A549 (cell line): ENCODE results near the gene OLFM1. TPM values are rescaled to one million over a fixed set of nuclear protein-coding genes. Genes with fewer than 3 reads are reported as not detected.

Experiments
- ATAC-seq, 2 experiments: fragments of 200-7000 bp in 1 of 2; fragments of >200 bp in 1 of 2; cut with Nextera tagmentation in 1 of 2; cut with Tn5 transposase in 1 of 2; 3 replicates each; pipeline versions ENCODE4 v1.8.0 to v1.9.1; 2018 to 2020; ENCODE audit warnings: mild to moderate bottlenecking in 1 of 2, moderate library complexity in 1 of 2
- CTCF ChIA-PET: fragments of 300-600 bp; sonication (Branson Sonifier 250); formaldehyde crosslinking; extraction: SDS; loops from one replicate; lab custom pipeline; 2021; ENCODE audit warnings: antibody characterized with exemption, inconsistent platforms; lab: Yijun Ruan, JAX
- POLR2A ChIA-PET: fragments of 350-600 bp; formaldehyde crosslinking; extraction: SDS; loops from one replicate; lab custom pipeline; 2021; ENCODE audit warnings: antibody characterized with exemption, inconsistent platforms; lab: Yijun Ruan, JAX
- DNase-seq, 2 experiments: peaks; one replicate each; pipeline versions ENCODE4 v3.0.0 to v3.0.0-alpha.2; 2011 to 2016; ENCODE audit warnings: low read depth in 1 of 2, low spot score in 1 of 2
- FAIRE-seq: peaks from 2 replicates; lab custom pipeline; 2011; peaks lifted over from hg19 to GRCh38; lab: Jason Lieb, UNC
- H3K27ac ChIP-seq, 2 experiments: fragments of >200 bp; sonication (Bioruptor Twin); formaldehyde crosslinking; 3 replicates each; pipeline ENCODE4 v1.5.1; 2016 to 2017
- H3K4me1 ChIP-seq: fragments of >200 bp; sonication (Bioruptor Twin); formaldehyde crosslinking; 3 replicates; pipeline ENCODE4 v1.6.1; 2016
- H3K4me2 ChIP-seq: fragments of >200 bp; sonication (Bioruptor Twin); formaldehyde crosslinking; 3 replicates; pipeline ENCODE4 v1.6.1; 2016
- H3K4me3 ChIP-seq: fragments of >200 bp; sonication (Bioruptor Twin); formaldehyde crosslinking; 3 replicates; pipeline ENCODE4 v1.5.1; 2016
- H3K9me3 ChIP-seq: fragments of >200 bp; sonication (Bioruptor Twin); formaldehyde crosslinking; 3 replicates; pipeline ENCODE4 v1.6.1; 2016
- CBX8 ChIP-seq: fragments of 200-600 bp; sonication (generic); IDR thresholded peaks from 2 replicates; pipeline ENCODE4 v1.6.1; 2016
- CEBPB ChIP-seq, 2 experiments: fragments of >200 bp in 1 of 2; sonication (Bioruptor Twin) in 1 of 2; formaldehyde crosslinking in 1 of 2; IDR thresholded peaks; 2 replicates each; pipeline ENCODE4 v1.6.1; 2012 to 2016
- EHF ChIP-seq: fragments of 250-450 bp; sonication (Bioruptor Pico); IDR thresholded peaks from 2 replicates; pipeline ENCODE4 v1.5.0; 2020; ENCODE audit warnings: mild to moderate bottlenecking
- ELK1 ChIP-seq: fragments of 150-350 bp; IDR thresholded peaks from 2 replicates; pipeline ENCODE4 v1.6.1; 2014; ENCODE audit warnings: low read depth, mild to moderate bottlenecking, low read length
- EP300 ChIP-seq, 2 experiments: fragments of >200 bp; sonication (Bioruptor Twin); formaldehyde crosslinking; IDR thresholded peaks; 2 replicates in 1 of 2; 3 replicates in 1 of 2; pipeline ENCODE4 v1.6.1; 2016 to 2017
- ESRRA ChIP-seq: fragments of 150-350 bp; IDR thresholded peaks from 2 replicates; pipeline ENCODE4 v1.6.1; 2014; ENCODE audit warnings: mild to moderate bottlenecking, low read length, borderline replicate concordance
- FOSB ChIP-seq: fragments of 250-450 bp; sonication (Bioruptor Pico); IDR thresholded peaks from 2 replicates; pipeline ENCODE4 v1.5.0; 2020; ENCODE audit warnings: mild to moderate bottlenecking, moderate library complexity
- FOSL2 ChIP-seq, 2 experiments: fragments of 450-650 bp in 1 of 2; fragments of >200 bp in 1 of 2; sonication (Bioruptor Twin) in 1 of 2; formaldehyde crosslinking; IDR thresholded peaks; 2 replicates each; pipeline versions ENCODE4 v1.5.0 to v1.6.1; 2016 to 2020; ENCODE audit warnings: mild to moderate bottlenecking in 1 of 2, moderate library complexity in 1 of 2
- HDAC2 ChIP-seq: fragments of 200-600 bp; sonication (generic); IDR thresholded peaks from 2 replicates; pipeline ENCODE4 v1.6.1; 2016
- HMGXB4 ChIP-seq: fragments of 250-450 bp; sonication (Bioruptor Pico); IDR thresholded peaks from 2 replicates; pipeline ENCODE4 v1.5.0; 2021; ENCODE audit warnings: mild to moderate bottlenecking, moderate library complexity, borderline replicate concordance
- HOXA7 ChIP-seq: fragments of 250-450 bp; sonication (Bioruptor Pico); IDR thresholded peaks from 2 replicates; pipeline ENCODE4 v1.5.0; 2020; ENCODE audit warnings: mild to moderate bottlenecking, moderate library complexity
- JUN ChIP-seq, 2 experiments: fragments of >200 bp; sonication (Bioruptor Twin); formaldehyde crosslinking; IDR thresholded peaks; 2 replicates in 1 of 2; 3 replicates in 1 of 2; pipeline ENCODE4 v1.6.1; 2016 to 2017
- MAFK ChIP-seq: fragments of 450-650 bp; IDR thresholded peaks from 2 replicates; pipeline ENCODE4 v1.6.1; 2014; ENCODE audit not compliant: partially characterized antibody
- NFE2L2 ChIP-seq: fragments of 150-350 bp; conservative IDR thresholded peaks from 2 replicates; pipeline ENCODE4 v1.6.1; 2014; ENCODE audit warnings: low read length
- PBX3 ChIP-seq: IDR thresholded peaks from 2 replicates; pipeline ENCODE4 v1.6.1; 2012
- POLR2AphosphoS2 ChIP-seq: conservative IDR thresholded peaks from 2 replicates; pipeline ENCODE4 v1.6.1; 2012; ENCODE audit warnings: low read length, improper control_type of control experiment, inconsistent platforms
- TFCP2L1 ChIP-seq: fragments of 250-450 bp; sonication (Bioruptor Pico); IDR thresholded peaks from 2 replicates; pipeline ENCODE4 v1.5.0; 2021; ENCODE audit warnings: mild to moderate bottlenecking
- TP53 ChIP-seq: fragments of 250-450 bp; sonication (Bioruptor Pico); IDR thresholded peaks from 2 replicates; pipeline ENCODE4 v1.5.0; 2021; ENCODE audit warnings: mild to moderate bottlenecking, moderate library complexity
- ZFP36 ChIP-seq: fragments of 450-650 bp; IDR thresholded peaks from 2 replicates; pipeline ENCODE4 v1.6.1; 2014; ENCODE audit warnings: borderline replicate concordance; ENCODE audit not compliant: partially characterized antibody
- ZNF302 ChIP-seq: fragments of 250-450 bp; sonication (Bioruptor Pico); IDR thresholded peaks from 2 replicates; pipeline ENCODE4 v1.9.0; 2021; ENCODE audit warnings: inconsistent platforms, mild to moderate bottlenecking, moderate library complexity
- ZSCAN20 ChIP-seq: fragments of 250-450 bp; sonication (Bioruptor Pico); IDR thresholded peaks from 2 replicates; pipeline ENCODE4 v1.8.0; 2022; ENCODE audit warnings: mild to moderate bottlenecking, moderate library complexity
- WGBS: methylation state at CpG from one replicate; pipeline ENCODE4 v1.1.6; 2017; ENCODE audit errors: missing lambda C conversion rate; 5-methylcytosine and 5-hydroxymethylcytosine counted together
- polyA plus RNA-seq, 4 experiments: library from polyadenylated mRNA; depleted of rRNA in 3 of 4; stranded (reverse); fragments of >200 nt; fragmentation: RNase III in 1 of 4; extraction: RNeasy Plus Mini Kit Qiagen cat#74134 plus additional on column Dnase treatment in 1 of 4; gene quantifications; 2 replicates in 3 of 4; 3 replicates in 1 of 4; pipeline ENCODE4 v1.2.3, GENCODE V29; 2011 to 2017
- TF ChIP-seq, protein P1 (sequence below): fragments of 200-600 bp; sonication (generic); IDR thresholded peaks from 2 replicates; pipeline ENCODE4 v1.6.1; 2016; ENCODE audit warnings: antibody characterized with exemption, mild to moderate bottlenecking, moderate library complexity
- TF ChIP-seq, protein P2 (sequence below): fragments of 450-650 bp; IDR thresholded peaks from 2 replicates; pipeline ENCODE4 v1.6.1; 2014; ENCODE audit warnings: antibody characterized with exemption

OLFM1 gene
- polyA plus RNA-seq, 2 of the 4 experiments (the other 2 are of a cell fraction), result 2.7 to 10.5 TPM

DNA sequence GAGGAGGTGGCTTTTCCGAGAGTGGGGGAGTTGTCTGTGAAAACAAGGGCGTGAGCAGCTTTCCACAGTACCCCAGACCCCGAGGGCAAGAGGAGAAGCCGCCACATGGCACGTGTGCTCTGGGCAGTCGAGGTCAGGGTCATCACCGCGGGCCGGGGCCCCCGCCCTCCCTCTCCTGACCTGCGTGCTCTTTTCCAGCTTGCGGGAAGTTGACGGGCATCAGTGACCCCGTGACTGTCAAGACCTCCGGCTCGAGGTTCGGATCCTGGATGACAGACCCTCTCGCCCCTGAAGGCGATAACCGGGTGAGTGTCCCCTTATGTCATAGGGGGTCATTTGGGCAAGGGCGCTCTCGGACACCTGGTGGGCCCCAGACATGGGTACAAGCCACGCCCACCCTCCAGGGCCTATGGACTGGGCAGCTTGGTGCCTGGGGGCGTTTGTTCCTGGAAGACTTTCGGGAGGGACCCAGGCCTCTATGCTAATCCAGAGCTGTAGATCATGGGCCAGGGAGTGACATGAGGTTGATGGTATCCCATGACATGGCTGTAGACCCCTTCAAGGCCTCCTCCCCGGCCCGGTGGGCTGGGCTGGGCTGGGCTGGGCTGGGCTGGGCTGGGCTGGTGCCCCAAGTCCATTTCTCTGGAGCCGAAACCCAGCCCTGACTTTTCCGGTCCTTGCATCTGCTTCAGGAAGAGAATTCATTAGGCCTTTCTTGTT is 19.2 kb downstream of the OLFM1 start:
- Histone ChIP-seq H3K9me3 (no peaks in the 10 kb centered on the region), H3K4me2 (no peak overlapping the region), H3K4me1 (no peaks in the 10 kb centered on the region), H3K4me3 (no peak overlapping the region), H3K27ac (no peak overlapping the region)
- FAIRE-seq (no peak), DNase-seq (no peak)
- ChIA-PET CTCF (interaction anchor here (1.2 to 2.5 kb wide), 3 partner anchors 20 to 307 kb away, joined by 3 to 7 read pairs (median 6); no protein-coding TSS in a partner anchor), POLR2A (no interaction called here)
- WGBS, result 58% methylated on average over 28 of the region's 29 CpGs
- TF ChIP-seq PBX3 (no peak), TP53 (CRISPR knock-in tag) (no peak), MAFK (no peak)
- TF ChIP-seq, all 56 proteins: peak for 0
- no peak for ATAC-seq

DNA sequence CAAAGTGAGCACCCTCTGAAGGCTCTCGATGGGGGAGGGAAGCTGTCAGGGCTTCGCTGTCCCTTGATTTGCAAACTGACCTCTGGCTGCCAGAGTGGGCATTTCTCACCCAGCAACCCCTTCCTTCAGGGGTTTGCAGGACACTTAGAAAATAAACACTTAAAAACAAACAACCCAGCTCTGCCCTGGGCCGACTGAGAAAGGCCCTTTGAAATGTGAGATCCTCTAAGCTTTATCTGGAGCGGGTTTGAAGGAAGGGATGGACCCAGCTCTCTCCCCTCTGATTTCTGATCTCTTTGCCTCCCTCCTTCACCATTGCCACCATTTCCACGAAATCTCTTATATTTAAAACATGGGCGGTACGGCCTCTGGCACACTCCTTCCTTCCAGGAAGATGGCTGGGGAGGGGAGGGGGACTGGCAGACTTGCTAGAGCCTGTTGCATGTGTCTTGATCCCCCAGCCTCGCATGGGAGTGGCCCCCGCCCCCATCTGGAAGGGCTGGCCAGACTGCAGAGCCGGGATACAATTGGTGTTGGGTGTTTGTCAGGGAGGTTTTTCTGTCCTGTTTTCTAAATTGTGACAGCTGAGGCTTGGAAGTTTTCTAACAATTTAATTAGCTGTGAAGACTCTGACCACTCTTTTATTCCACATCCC is 20.2 kb downstream of the OLFM1 start:
- no peak for FAIRE-seq

DNA sequence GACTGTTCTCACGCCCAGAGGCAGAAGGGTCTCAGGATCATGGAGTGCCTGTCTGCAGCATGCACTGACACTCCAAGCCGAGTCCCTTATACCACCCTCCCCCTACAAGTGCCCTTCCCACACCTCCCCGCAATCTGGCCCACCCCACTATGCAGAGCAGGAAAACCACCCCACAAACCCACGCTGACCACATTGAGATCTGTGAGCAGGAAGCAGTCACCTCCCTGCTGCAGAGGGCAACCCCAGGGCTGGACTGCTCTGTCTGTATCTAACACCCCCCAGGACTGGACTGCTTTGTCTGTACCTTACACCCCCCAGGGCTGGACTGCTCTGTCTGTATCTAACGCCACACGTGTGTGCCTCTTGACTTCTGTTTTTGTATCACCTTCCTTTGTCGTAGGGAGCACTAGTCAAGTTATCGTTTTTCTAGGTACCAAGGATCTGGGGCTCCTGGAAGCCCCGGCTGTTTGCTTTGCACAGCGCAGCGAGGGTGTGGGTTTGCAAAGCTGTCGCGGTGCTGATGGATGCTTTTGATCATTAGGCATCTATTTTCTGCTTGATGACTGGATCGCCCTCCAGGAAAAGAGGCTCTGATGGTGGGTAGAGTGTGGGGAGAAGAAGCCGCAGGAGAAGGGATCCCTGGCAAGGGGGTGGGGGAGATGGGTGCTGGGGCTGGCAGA is 21.5 kb downstream of the OLFM1 start:
- Histone ChIP-seq H3K4me1 (no peaks in the 10 kb centered on the region), H3K4me3 (no peak overlapping the region), H3K27ac (no peak overlapping the region), H3K4me2 (no peak overlapping the region), H3K9me3 (no peaks in the 10 kb centered on the region)
- no peak for DNase-seq
- no peak for ATAC-seq
- WGBS, result 62% methylated on average over 14 of the region's 15 CpGs
- TF ChIP-seq, protein P1, sequence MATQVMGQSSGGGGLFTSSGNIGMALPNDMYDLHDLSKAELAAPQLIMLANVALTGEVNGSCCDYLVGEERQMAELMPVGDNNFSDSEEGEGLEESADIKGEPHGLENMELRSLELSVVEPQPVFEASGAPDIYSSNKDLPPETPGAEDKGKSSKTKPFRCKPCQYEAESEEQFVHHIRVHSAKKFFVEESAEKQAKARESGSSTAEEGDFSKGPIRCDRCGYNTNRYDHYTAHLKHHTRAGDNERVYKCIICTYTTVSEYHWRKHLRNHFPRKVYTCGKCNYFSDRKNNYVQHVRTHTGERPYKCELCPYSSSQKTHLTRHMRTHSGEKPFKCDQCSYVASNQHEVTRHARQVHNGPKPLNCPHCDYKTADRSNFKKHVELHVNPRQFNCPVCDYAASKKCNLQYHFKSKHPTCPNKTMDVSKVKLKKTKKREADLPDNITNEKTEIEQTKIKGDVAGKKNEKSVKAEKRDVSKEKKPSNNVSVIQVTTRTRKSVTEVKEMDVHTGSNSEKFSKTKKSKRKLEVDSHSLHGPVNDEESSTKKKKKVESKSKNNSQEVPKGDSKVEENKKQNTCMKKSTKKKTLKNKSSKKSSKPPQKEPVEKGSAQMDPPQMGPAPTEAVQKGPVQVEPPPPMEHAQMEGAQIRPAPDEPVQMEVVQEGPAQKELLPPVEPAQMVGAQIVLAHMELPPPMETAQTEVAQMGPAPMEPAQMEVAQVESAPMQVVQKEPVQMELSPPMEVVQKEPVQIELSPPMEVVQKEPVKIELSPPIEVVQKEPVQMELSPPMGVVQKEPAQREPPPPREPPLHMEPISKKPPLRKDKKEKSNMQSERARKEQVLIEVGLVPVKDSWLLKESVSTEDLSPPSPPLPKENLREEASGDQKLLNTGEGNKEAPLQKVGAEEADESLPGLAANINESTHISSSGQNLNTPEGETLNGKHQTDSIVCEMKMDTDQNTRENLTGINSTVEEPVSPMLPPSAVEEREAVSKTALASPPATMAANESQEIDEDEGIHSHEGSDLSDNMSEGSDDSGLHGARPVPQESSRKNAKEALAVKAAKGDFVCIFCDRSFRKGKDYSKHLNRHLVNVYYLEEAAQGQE, result no peak
- TF ChIP-seq HOXA7 (CRISPR knock-in tag) (no peak), HMGXB4 (CRISPR knock-in tag) (no peak), FOSB (no peak), EHF (CRISPR knock-in tag) (no peak), ELK1 (no peak), CBX8 (no peak), FOSL2 (IDR thresholded peaks at IDR 0.05) (no peak), FOSL2 (CRISPR knock-in tag; IDR thresholded peaks at IDR 0.05) (no peak), TFCP2L1 (CRISPR knock-in tag) (no peak), CEBPB (IDR thresholded peaks at IDR 0.05) (no peak), ZNF302 (CRISPR knock-in tag) (no peak), NFE2L2 (no peak)
- TF ChIP-seq, protein P2, sequence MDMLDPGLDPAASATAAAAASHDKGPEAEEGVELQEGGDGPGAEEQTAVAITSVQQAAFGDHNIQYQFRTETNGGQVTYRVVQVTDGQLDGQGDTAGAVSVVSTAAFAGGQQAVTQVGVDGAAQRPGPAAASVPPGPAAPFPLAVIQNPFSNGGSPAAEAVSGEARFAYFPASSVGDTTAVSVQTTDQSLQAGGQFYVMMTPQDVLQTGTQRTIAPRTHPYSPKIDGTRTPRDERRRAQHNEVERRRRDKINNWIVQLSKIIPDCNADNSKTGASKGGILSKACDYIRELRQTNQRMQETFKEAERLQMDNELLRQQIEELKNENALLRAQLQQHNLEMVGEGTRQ, result no peak
- CTCF ChIA-PET, result interaction anchor here (0.9 to 1.7 kb wide), 3 partner anchors 12 to 304 kb away, joined by 3 to 5 read pairs (median 4); no protein-coding TSS in a partner anchor
- FAIRE-seq, result no peak
- POLR2A ChIA-PET, result no interaction called here

More for the DNA sequence above, 20.2 kb downstream of the OLFM1 start:
- ChIA-PET CTCF (interaction anchor here (1.2 to 2.5 kb wide), 2 partner anchors 21 to 169 kb away, joined by 3 to 6 read pairs; no protein-coding TSS in a partner anchor), POLR2A (no interaction called here)
- Histone ChIP-seq H3K27ac (no peak overlapping the region), H3K4me1 (no peaks in the 10 kb centered on the region), H3K4me2 (no peak overlapping the region), H3K9me3 (no peaks in the 10 kb centered on the region), H3K4me3 (no peak overlapping the region)
- TF ChIP-seq ESRRA (no peak), TP53 (CRISPR knock-in tag) (no peak), ZSCAN20 (CRISPR knock-in tag) (no peak), EP300 (IDR thresholded peaks at IDR 0.05) (no peak), ZFP36 (no peak), JUN (IDR thresholded peaks at IDR 0.05) (no peak), HDAC2 (no peak), POLR2AphosphoS2 (no peak)
- WGBS, result 50% methylated on average over 10 of the region's 10 CpGs
- ATAC-seq, result no peak
- DNase-seq, result no peak
